ENCODE results near the gene SMARCB1. TPM values are rescaled to one million over a fixed set of nuclear protein-coding genes. Genes with fewer than 3 reads are reported as not detected.
"Not testable (repeated sequence)": the region's sequence is repeated elsewhere in the genome, so short reads cannot be mapped to it uniquely, and the experiment has no call there.

SMARCB1 gene
- total RNA-seq, 2 experiments from 2014 or later: 91.4 to 92.6 TPM

- Mint-ChIP-seq H3K27ac (peak within 1 kb of the TSS; percentile 93), H3K4me1 (peaks cover 26% of the 10 kb centered on the region), H3K36me3 (ENCODE audit: low read depth) (no peaks in the 10 kb centered on the region), H3K27me3 (peaks cover 6% of the 10 kb centered on the region), H3K4me3 (peak within 1 kb of the TSS; percentile 91), H3K9me3 (no peaks in the 10 kb centered on the region)
- POLR2A ChIA-PET: interaction anchor here (1.0 kb wide), 2 partner anchors 37 to 56 kb away, joined by 5 to 8 read pairs; partner anchors contain the start of gene MIF
- CTCF ChIA-PET: interaction anchor here (0.7 to 3.0 kb wide), 17 partner anchors 8 to 298 kb away, joined by 3 to 28 read pairs (median 5); partner anchors contain the start of gene MIF
- peak; percentile 96 for DNase-seq
Observed at GRCh38 chr22:23857606-23858483, 71.1 kb downstream of the SMARCB1 start, which contains the start of gene SLC2A11. Gene SLC2A11 (plus strand): TSS chr22:23857875. CDS start chr22:23858000, 125 bp downstream.

- Mint-ChIP-seq H3K4me3 (peak overlapping the region; percentile 91), H3K36me3 (ENCODE audit: low read depth) (no peaks in the 10 kb centered on the region), H3K27me3 (peaks cover 4% of the 10 kb centered on the region), H3K27ac (peak overlapping the region; percentile 93), H3K4me1 (peaks cover 26% of the 10 kb centered on the region), H3K9me3 (no peaks in the 10 kb centered on the region)
- no peak for DNase-seq
- ChIA-PET CTCF (interaction anchor here (1.1 to 3.0 kb wide), 8 partner anchors 10 to 299 kb away, joined by 3 to 28 read pairs (median 4); no protein-coding TSS in a partner anchor), POLR2A (no interaction called here)
Observed at GRCh38 chr22:23858484-23858815, 71.7 kb downstream of the SMARCB1 start.

- Mint-ChIP-seq H3K36me3 (ENCODE audit: low read depth) (no peaks in the 10 kb centered on the region), H3K27me3 (peaks cover 4% of the 10 kb centered on the region), H3K4me1 (peaks cover 26% of the 10 kb centered on the region), H3K9me3 (no peaks in the 10 kb centered on the region), H3K4me3 (no peak overlapping the region), H3K27ac (no peak overlapping the region)
- CTCF ChIA-PET: interaction anchor here (0.6 to 3.0 kb wide), 7 partner anchors 9 to 298 kb away, joined by 3 to 28 read pairs (median 4); no protein-coding TSS in a partner anchor
- DNase-seq: no peak
- POLR2A ChIA-PET: no interaction called here
Observed at GRCh38 chr22:23859201-23859600, 72.4 kb downstream of the SMARCB1 start.

GRCh38 chr22:23860187-23860586 is 73.4 kb downstream of the SMARCB1 start:
- CTCF ChIA-PET: interaction anchor here (0.6 to 1.2 kb wide), 2 partner anchors 120 to 293 kb away, joined by 3 read pairs; no protein-coding TSS in a partner anchor
- H3K27me3 Mint-ChIP-seq; H3K4me3 Mint-ChIP-seq; DNase-seq; H3K36me3 Mint-ChIP-seq (ENCODE audit: low read depth); H3K27ac Mint-ChIP-seq; POLR2A ChIA-PET; H3K9me3 Mint-ChIP-seq: not testable (repeated sequence)
- H3K4me1 Mint-ChIP-seq: peaks cover 26% of the 10 kb centered on the region

- H3K4me3 Mint-ChIP-seq: no peak overlapping the region
- H3K4me1 Mint-ChIP-seq: peaks cover 20% of the 10 kb centered on the region
- no peak overlapping the region for H3K27ac Mint-ChIP-seq
- no peaks in the 10 kb centered on the region for H3K36me3 Mint-ChIP-seq (ENCODE audit: low read depth)
- no peaks in the 10 kb centered on the region for H3K27me3 Mint-ChIP-seq
- ChIA-PET CTCF (interaction anchor here (0.7 to 1.4 kb wide), 2 partner anchors 12 to 14 kb away, joined by 4 to 5 read pairs; no protein-coding TSS in a partner anchor), POLR2A (no interaction called here)
- no peaks in the 10 kb centered on the region for H3K9me3 Mint-ChIP-seq
- peak; percentile 62 for DNase-seq
Observed at GRCh38 chr22:23862103-23862502, 75.3 kb downstream of the SMARCB1 start.

GRCh38 chr22:23864499-23865154 is 77.9 kb downstream of the SMARCB1 start:
- POLR2A ChIA-PET; H3K9me3 Mint-ChIP-seq; H3K27ac Mint-ChIP-seq; H3K36me3 Mint-ChIP-seq (ENCODE audit: low read depth); DNase-seq; H3K4me1 Mint-ChIP-seq; H3K4me3 Mint-ChIP-seq; H3K27me3 Mint-ChIP-seq: not testable (repeated sequence)
- CTCF ChIA-PET: interaction anchor here (0.6 to 1.8 kb wide), 4 partner anchors 13 to 127 kb away, joined by 3 to 5 read pairs (median 4); partner anchors contain the start of gene MIF

- Mint-ChIP-seq H3K27ac (no peak overlapping the region), H3K4me3 (no peak overlapping the region), H3K9me3 (no peaks in the 10 kb centered on the region), H3K4me1 (no peaks in the 10 kb centered on the region), H3K27me3 (no peaks in the 10 kb centered on the region), H3K36me3 (ENCODE audit: low read depth) (no peaks in the 10 kb centered on the region)
- ChIA-PET POLR2A (no interaction called here), CTCF (interaction anchor here (0.7 to 2.0 kb wide), 5 partner anchors 10 to 291 kb away, joined by 3 to 5 read pairs (median 3); partner anchors contain the start of gene MIF)
- no peak for DNase-seq
Observed at GRCh38 chr22:23868580-23868979, 81.8 kb downstream of the SMARCB1 start.

- H3K4me1 Mint-ChIP-seq: no peaks in the 10 kb centered on the region
- CTCF ChIA-PET: no interaction called here
- H3K36me3 Mint-ChIP-seq (ENCODE audit: low read depth): no peaks in the 10 kb centered on the region
- H3K9me3 Mint-ChIP-seq: no peaks in the 10 kb centered on the region
- no peak for DNase-seq
- POLR2A ChIA-PET: no interaction called here
- no peak overlapping the region for H3K27ac Mint-ChIP-seq
- no peak overlapping the region for H3K4me3 Mint-ChIP-seq
- H3K27me3 Mint-ChIP-seq: no peaks in the 10 kb centered on the region
Observed at GRCh38 chr22:23874871-23875270, 88.1 kb downstream of the SMARCB1 start.

GRCh38 chr22:23875801-23876200 is 89.0 kb downstream of the SMARCB1 start:
- DNase-seq: no peak
- no peaks in the 10 kb centered on the region for H3K9me3 Mint-ChIP-seq
- H3K27ac Mint-ChIP-seq: no peak overlapping the region
- no peaks in the 10 kb centered on the region for H3K27me3 Mint-ChIP-seq
- H3K36me3 Mint-ChIP-seq (ENCODE audit: low read depth): no peaks in the 10 kb centered on the region
- ChIA-PET POLR2A (no interaction called here), CTCF (interaction anchor here (1.6 kb wide), 1 partner anchor 14 kb away, joined by 5 read pairs; no protein-coding TSS in a partner anchor)
- no peak overlapping the region for H3K4me3 Mint-ChIP-seq
- no peaks in the 10 kb centered on the region for H3K4me1 Mint-ChIP-seq

GRCh38 chr22:23877566-23877965 is 90.8 kb downstream of the SMARCB1 start:
- Mint-ChIP-seq H3K27me3 (no peaks in the 10 kb centered on the region), H3K4me1 (no peaks in the 10 kb centered on the region), H3K9me3 (no peaks in the 10 kb centered on the region), H3K36me3 (ENCODE audit: low read depth) (no peaks in the 10 kb centered on the region), H3K4me3 (no peak overlapping the region), H3K27ac (no peak overlapping the region)
- no peak for DNase-seq
- ChIA-PET POLR2A (no interaction called here), CTCF (interaction anchor here (1.4 kb wide), 1 partner anchor 17 kb away, joined by 3 read pairs; the partner anchor contains the start of gene MIF)

- POLR2A ChIA-PET: no interaction called here
- CTCF ChIA-PET: interaction anchor here (1.4 kb wide), 1 partner anchor 16 kb away, joined by 3 read pairs; the partner anchor contains the start of gene MIF
- no peaks in the 10 kb centered on the region for H3K27me3 Mint-ChIP-seq
Observed at GRCh38 chr22:23878219-23878618, 91.5 kb downstream of the SMARCB1 start.

GRCh38 chr22:23882370-23882769 is 95.6 kb downstream of the SMARCB1 start:
- no peak for DNase-seq
- ChIA-PET CTCF (interaction anchor here (0.5 to 4.1 kb wide), 5 partner anchors 8 to 67 kb away, joined by 3 to 23 read pairs (median 4); partner anchors contain the start of gene MIF), POLR2A (no interaction called here)
- no peaks in the 10 kb centered on the region for H3K27me3 Mint-ChIP-seq
- H3K4me3 Mint-ChIP-seq: no peak overlapping the region
- no peak overlapping the region for H3K27ac Mint-ChIP-seq
- no peaks in the 10 kb centered on the region for H3K36me3 Mint-ChIP-seq (ENCODE audit: low read depth)
- H3K4me1 Mint-ChIP-seq: no peaks in the 10 kb centered on the region
- no peaks in the 10 kb centered on the region for H3K9me3 Mint-ChIP-seq

More at GRCh38 chr22:23878219-23878618, 91.5 kb downstream of the SMARCB1 start:
- H3K4me1 Mint-ChIP-seq: no peaks in the 10 kb centered on the region
- DNase-seq: no peak
- H3K4me3 Mint-ChIP-seq: no peak overlapping the region
- H3K9me3 Mint-ChIP-seq: no peaks in the 10 kb centered on the region
- H3K27ac Mint-ChIP-seq: no peak overlapping the region
- H3K36me3 Mint-ChIP-seq (ENCODE audit: low read depth): no peaks in the 10 kb centered on the region
